K562 (cell line): ENCODE results near the gene MPHOSPH9. TPM values are rescaled to one million over a fixed set of nuclear protein-coding genes. Genes with fewer than 3 reads are reported as not detected.

Source experiments
- ARID4B ChIP-seq: sonication (generic); formaldehyde crosslinking; IDR thresholded peaks from 2 replicates; pipeline ENCODE4 v1.8.0; 2022; ENCODE audit warnings: mild to moderate bottlenecking, missing genetic modification reagents
- CBFA2T2 ChIP-seq: fragments of 450-650 bp; conservative IDR thresholded peaks from 2 replicates; pipeline ENCODE4 v1.6.1; 2017; ENCODE audit warnings: mild to moderate bottlenecking
- CBX3 ChIP-seq, 2 experiments: IDR thresholded peaks; 1 replicate in 1 of 2; 2 replicates in 1 of 2; pipeline ENCODE4 v1.6.1; 2012; ENCODE audit warnings: inconsistent platforms in 2 of 2, low read length in 2 of 2, borderline replicate concordance in 1 of 2, control low read depth in 1 of 2
- DEAF1 ChIP-seq: fragments of 450-650 bp; formaldehyde crosslinking; IDR thresholded peaks from 2 replicates; pipeline ENCODE4 v1.4.0; 2020; ENCODE audit warnings: mild to moderate bottlenecking, moderate library complexity
- EGR1 ChIP-seq: fragments of 450-650 bp; conservative IDR thresholded peaks from 2 replicates; pipeline ENCODE4 v1.6.1; 2017; ENCODE audit warnings: mild to moderate bottlenecking
- FIP1L1 ChIP-seq: fragments of 200-400 bp; formaldehyde crosslinking; IDR thresholded peaks from 2 replicates; pipeline ENCODE4 v1.6.1; 2018; ENCODE audit warnings: mild to moderate bottlenecking, low read depth, low read length; ENCODE audit not compliant: poor library complexity, severe bottlenecking
- FOXM1 ChIP-seq, 2 experiments: fragments of 450-650 bp in 1 of 2; sonication (generic) in 1 of 2; formaldehyde crosslinking in 1 of 2; IDR thresholded peaks; 2 replicates each; pipeline versions ENCODE4 v1.6.1 to v1.9.0; 2017 to 2022; ENCODE audit warnings: low read depth in 2 of 2, mild to moderate bottlenecking in 2 of 2, missing genetic modification reagents in 1 of 2, moderate library complexity in 1 of 2
- JUND ChIP-seq, 2 experiments: IDR thresholded peaks; 2 replicates in 1 of 2; 3 replicates in 1 of 2; pipeline ENCODE4 v1.6.1; 2011; ENCODE audit warnings: borderline replicate concordance in 2 of 2, low read depth in 2 of 2, low read length in 2 of 2, improper control_type of control experiment in 1 of 2, missing biosample characterization in 1 of 2, missing genetic modification characterization in 1 of 2, missing genetic modification reagents in 1 of 2
- MYC ChIP-seq, 2 experiments: fragments of 250-450 bp in 1 of 2; sonication (Bioruptor Pico) in 1 of 2; IDR thresholded peaks; 2 replicates each; pipeline versions ENCODE4 v1.5.1 to v1.6.1; 2012 to 2021; ENCODE audit warnings: low read depth in 2 of 2, borderline replicate concordance in 1 of 2, improper control_type of control experiment in 1 of 2, low read length in 1 of 2, mild to moderate bottlenecking in 1 of 2, moderate library complexity in 1 of 2
- NCOA1 ChIP-seq: fragments of 450-650 bp; IDR thresholded peaks from 2 replicates; pipeline ENCODE4 v1.6.1; 2016; ENCODE audit warnings: low read depth
- NELFE ChIP-seq: IDR thresholded peaks from 2 replicates; pipeline ENCODE4 v1.6.1; 2011; ENCODE audit warnings: mild to moderate bottlenecking; ENCODE audit not compliant: insufficient read depth, insufficient read length
- PHB2 ChIP-seq: fragments of 450-650 bp; IDR thresholded peaks from 2 replicates; pipeline ENCODE4 v1.6.1; 2017; ENCODE audit warnings: low read depth
- PML ChIP-seq: IDR thresholded peaks from 2 replicates; pipeline ENCODE4 v1.6.1; 2012; ENCODE audit warnings: low read length, inconsistent platforms
- TRIM24 ChIP-seq, 2 experiments: fragments of 450-650 bp; IDR thresholded peaks; 2 replicates each; pipeline ENCODE4 v1.6.1; 2016
- polyA plus RNA-seq, 8 experiments: library from polyadenylated mRNA; depleted of rRNA in 4 of 8; stranded (reverse) in 5 of 8; unstranded in 3 of 8; fragments of >200 nt; fragmentation: Nextera tagmentation in 2 of 8; fragmentation: Illumina TruSeq in 1 of 8; extraction: Ambion mirVana in 2 of 8; extraction: Trizol in 1 of 8; gene quantifications; 2 replicates each; pipeline versions ENCODE4 v1.2.1 to v1.2.3, GENCODE V29; 2011 to 2014; ENCODE audit warnings: inconsistent platforms in 1 of 8, missing spikeins in 1 of 8
- total RNA-seq, 7 experiments: library from RNA; depleted of rRNA in 6 of 7; stranded (reverse); fragments of >200 nt in 6 of 7; fragmentation: Illumina TruSeq in 2 of 7; extraction: Trizol in 2 of 7; gene quantifications; 2 replicates each; pipeline versions ENCODE4 v1.2.1 to v1.2.3, GENCODE V29; 2011 to 2021; ENCODE audit warnings: low replicate concordance in 1 of 7
- TF ChIP-seq, protein P1 (sequence below): fragments of 450-650 bp; IDR thresholded peaks from 2 replicates; pipeline ENCODE4 v1.6.1; 2016; ENCODE audit warnings: antibody characterized with exemption

The MPHOSPH9 gene
- total and polyA plus RNA-seq, 9 of the 15 experiments (the other 6 are each of a cell fraction or from before 2014, with no cell fraction given): 14.2 to 103 (median 54.5) TPM

- TF ChIP-seq ARID4B (CRISPR knock-in tag) (peak; percentile 22; the same call in 1 of the 2 replicates), MYC (IDR thresholded peaks at IDR 0.05; ENCODE audit: low read depth, low read length) (peak; percentile 56), MYC (CRISPR knock-in tag; IDR thresholded peaks at IDR 0.05; ENCODE audit: borderline replicate concordance, low read depth) (no peak), PHB2 (0 out of 2 replicates have a peak, but pooled peaks have one; percentile 34), PML (peak; percentile 67; the same call in 1 of the 2 replicates), EGR1 (peak; percentile 37; the same call in 1 of the 2 replicates), FOXM1 (IDR thresholded peaks at IDR 0.05; ENCODE audit: low read depth) (peak; percentile 70), FOXM1 (CRISPR knock-in tag; IDR thresholded peaks at IDR 0.05; ENCODE audit: low read depth) (no peak), CBFA2T2 (peak; percentile 91), DEAF1 (CRISPR knock-in tag) (no peak), CBX3 (IDR thresholded peaks at IDR 0.05; ENCODE audit: borderline replicate concordance in 1 of 2, low read length in 2 of 2) (0 out of 3 replicates have a peak, but pooled peaks of 1 of the 2 experiments have one; percentile 27), TRIM24 (IDR thresholded peaks at IDR 0.05) (peak; percentile 34 to 59; a peak in 2 of 4 replicates), JUND (IDR thresholded peaks at IDR 0.05; ENCODE audit: borderline replicate concordance, low read depth, low read length) (peak; percentile 57), JUND (tag; IDR thresholded peaks at IDR 0.05; ENCODE audit: borderline replicate concordance, low read depth, low read length) (peak; percentile 58; the same call in 1 of the 3 replicates), NCOA1 (peak; percentile 38; the same call in 1 of the 2 replicates), FIP1L1 (no peak), NELFE (no peak)
- TF ChIP-seq, protein P1, sequence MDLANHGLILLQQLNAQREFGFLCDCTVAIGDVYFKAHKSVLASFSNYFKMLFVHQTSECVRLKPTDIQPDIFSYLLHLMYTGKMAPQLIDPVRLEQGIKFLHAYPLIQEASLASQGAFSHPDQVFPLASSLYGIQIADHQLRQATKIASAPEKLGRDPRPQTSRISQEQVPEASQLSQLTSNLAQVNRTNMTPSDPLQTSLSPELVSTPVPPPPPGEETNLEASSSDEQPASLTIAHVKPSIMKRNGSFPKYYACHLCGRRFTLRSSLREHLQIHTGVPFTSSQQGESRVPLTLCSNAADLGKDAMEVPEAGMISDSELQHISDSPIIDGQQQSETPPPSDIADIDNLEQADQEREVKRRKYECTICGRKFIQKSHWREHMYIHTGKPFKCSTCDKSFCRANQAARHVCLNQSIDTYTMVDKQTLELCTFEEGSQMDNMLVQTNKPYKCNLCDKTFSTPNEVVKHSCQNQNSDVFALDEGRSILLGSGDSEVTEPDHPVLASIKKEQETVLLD: peak; percentile 66; the same call in 1 of the 2 replicates
Observed at GRCh38 chr12:123149501-123150274, 83.3 kb downstream of the MPHOSPH9 start (continued).
